OCI-LY7 (cell line): ENCODE measurements around the gene PRDX1. TPM values are rescaled to one million over a fixed set of nuclear protein-coding genes. Genes with fewer than 3 reads are reported as not detected.

ENCODE experiments used
- BruUV-seq: library from RNA; stranded (reverse); fragments of 400-500 nt; replicated peaks from 2 replicates; lab custom pipeline; 2021; lab: Mats Ljungman, UMichigan
- CTCF ChIA-PET: fragments of 300-600 bp; sonication (Branson Sonifier 250); formaldehyde crosslinking; loops from one replicate; lab custom pipeline; 2022; ENCODE audit warnings: antibody characterized with exemption; ENCODE audit not compliant: unreplicated experiment; lab: Charles Lee
- POLR2A ChIA-PET: fragments of 300-600 bp; sonication (Branson Sonifier 250); formaldehyde crosslinking; loops from one replicate; lab custom pipeline; 2022; ENCODE audit warnings: antibody characterized with exemption; lab: Charles Lee
- DNase-seq: peaks from one replicate; pipeline ENCODE4 v3.0.0-alpha.2; 2015; ENCODE audit warnings: low spot score
- H2AFZ ChIP-seq: fragments of 200-600 bp; sonication (generic), shearing (Covaris generic); 2 replicates; pipeline ENCODE4 v1.6.1; 2014; ENCODE audit warnings: mild to moderate bottlenecking, antibody characterized with exemption, low read length, moderate library complexity
- H3K27ac ChIP-seq: fragments of 200-600 bp; sonication (generic); 2 replicates; pipeline ENCODE4 v1.5.1; 2014; ENCODE audit warnings: mixed run types, low read depth, mild to moderate bottlenecking, moderate library complexity, low read length, inconsistent platforms; ENCODE audit not compliant: poor library complexity, severe bottlenecking
- H3K36me3 ChIP-seq: fragments of 200-600 bp; sonication (generic); 2 replicates; pipeline ENCODE4 v1.6.1; 2014; ENCODE audit warnings: mild to moderate bottlenecking, antibody characterized with exemption, low read length, moderate library complexity, mixed read lengths; ENCODE audit not compliant: insufficient read depth
- H3K4me1 ChIP-seq: fragments of 200-600 bp; sonication (generic); 2 replicates; pipeline ENCODE4 v1.5.1; 2014; ENCODE audit warnings: mild to moderate bottlenecking, low read length; ENCODE audit not compliant: insufficient read depth, poor library complexity, severe bottlenecking
- H3K4me2 ChIP-seq: fragments of 200-600 bp; sonication (generic); 2 replicates; pipeline ENCODE4 v1.6.1; 2014; ENCODE audit warnings: mild to moderate bottlenecking, low read length
- H3K4me3 ChIP-seq: fragments of 200-600 bp; sonication (generic); 2 replicates; pipeline ENCODE4 v1.5.1; 2014; ENCODE audit warnings: mild to moderate bottlenecking, low read depth, low read length; ENCODE audit not compliant: poor library complexity, severe bottlenecking
- H3K79me2 ChIP-seq: fragments of 200-600 bp; sonication (generic); 2 replicates; pipeline ENCODE4 v1.6.1; 2016; ENCODE audit warnings: low read depth, mild to moderate bottlenecking, low read length, moderate library complexity, mixed read lengths; ENCODE audit not compliant: insufficient read depth
- H3K9me2 ChIP-seq: fragments of 200-600 bp; sonication (generic); 2 replicates; pipeline ENCODE4 v1.6.1; 2016; ENCODE audit warnings: mild to moderate bottlenecking, low read length, mixed read lengths; ENCODE audit not compliant: insufficient read depth
- H3K9me3 ChIP-seq: fragments of 200-600 bp; sonication (generic); 2 replicates; pipeline ENCODE4 v1.6.1; 2014; ENCODE audit warnings: mild to moderate bottlenecking, mixed run types, low read length, mixed read lengths
- H4K20me1 ChIP-seq: fragments of 200-600 bp; sonication (generic); 2 replicates; pipeline ENCODE4 v1.6.1; 2014; ENCODE audit warnings: mild to moderate bottlenecking, antibody characterized with exemption, low read length, moderate library complexity, mixed read lengths; ENCODE audit not compliant: insufficient read depth
- CTCF ChIP-seq: fragments of 200-600 bp; sonication (generic); conservative IDR thresholded peaks from 2 replicates; pipeline ENCODE4 v1.5.1; 2014; ENCODE audit warnings: mild to moderate bottlenecking, antibody characterized with exemption, low read length, moderate library complexity, mixed read lengths
- EZH2phosphoT487 ChIP-seq: fragments of 200-600 bp; sonication (generic); IDR thresholded peaks from 2 replicates; pipeline ENCODE4 v1.6.1; 2018; ENCODE audit warnings: low read depth, borderline replicate concordance, mild to moderate bottlenecking, mixed run types, antibody characterized with exemption, low read length, moderate library complexity, mixed read lengths
- intact Hi-C: fragments of 100-400 bp; cut with micrococcal nuclease; formaldehyde crosslinking; loops from one replicate; pipeline ENCODE4 v1.10.0; 2022; ENCODE audit not compliant: unreplicated experiment
- total RNA-seq, 2 experiments: library from RNA; depleted of rRNA in 1 of 2; stranded (reverse); fragments of >200 nt in 1 of 2; shearing (Covaris generic) in 1 of 2; gene quantifications; 2 replicates each; pipeline ENCODE4 v1.2.3, GENCODE V29; 2014 to 2022

PRDX1 gene
- total RNA-seq, 2 experiments from 2014 or later: 814 to 851 TPM

GRCh38 chr1:45485949-45486348 is 35.7 kb downstream of the PRDX1 start:
- Histone ChIP-seq H3K79me2 (no peaks in the 10 kb centered on the region), H2AFZ (no peak overlapping the region), H4K20me1 (no peaks in the 10 kb centered on the region), H3K4me3 (no peak overlapping the region), H3K27ac (no peak overlapping the region), H3K9me2 (no peaks in the 10 kb centered on the region), H3K4me1 (peaks cover 17% of the 10 kb centered on the region), H3K4me2 (no peak overlapping the region), H3K9me3 (no peaks in the 10 kb centered on the region), H3K36me3 (no peaks in the 10 kb centered on the region)
- CTCF ChIA-PET: no interaction called here
- BruUV-seq: no TSS peak
- intact Hi-C loops: no loop called here
- POLR2A ChIA-PET: interaction anchor here (0.7 kb wide), 1 partner anchor 165 kb away, joined by 3 read pairs; no protein-coding TSS in a partner anchor
- DNase-seq: no peak
- no peak for TF ChIP-seq EZH2phosphoT487
- no peak for TF ChIP-seq CTCF

- ChIA-PET POLR2A (interaction anchor here (0.6 to 0.7 kb wide), 2 partner anchors 11 to 85 kb away, joined by 3 to 6 read pairs; no protein-coding TSS in a partner anchor), CTCF (no interaction called here)
- Histone ChIP-seq H3K79me2 (no peaks in the 10 kb centered on the region), H3K4me2 (no peak overlapping the region), H3K4me1 (peaks cover 4% of the 10 kb centered on the region), H3K4me3 (no peak overlapping the region), H3K9me3 (no peaks in the 10 kb centered on the region), H3K9me2 (no peaks in the 10 kb centered on the region), H4K20me1 (no peaks in the 10 kb centered on the region), H3K27ac (no peak overlapping the region), H2AFZ (no peak overlapping the region), H3K36me3 (no peaks in the 10 kb centered on the region)
- intact Hi-C loops: no loop called here
- TF ChIP-seq EZH2phosphoT487: no peak
- no peak for TF ChIP-seq CTCF
- no peak for DNase-seq
- no TSS peak for BruUV-seq
Observed at GRCh38 chr1:45479039-45479748, 42.5 kb downstream of the PRDX1 start.

GRCh38 chr1:45478121-45478814 is 43.4 kb downstream of the PRDX1 start:
- H3K4me3 ChIP-seq: no peak overlapping the region
- no TSS peak for BruUV-seq
- no peaks in the 10 kb centered on the region for H3K79me2 ChIP-seq
- intact Hi-C loops: no loop called here
- no peaks in the 10 kb centered on the region for H4K20me1 ChIP-seq
- H3K4me1 ChIP-seq: peaks cover 4% of the 10 kb centered on the region
- no peaks in the 10 kb centered on the region for H3K9me3 ChIP-seq
- ChIA-PET POLR2A (interaction anchor here (0.6 to 0.7 kb wide), 2 partner anchors 17 to 84 kb away, joined by 3 to 4 read pairs; no protein-coding TSS in a partner anchor), CTCF (no interaction called here)
- no peak for DNase-seq
- H3K9me2 ChIP-seq: no peaks in the 10 kb centered on the region
- no peaks in the 10 kb centered on the region for H3K36me3 ChIP-seq
- H3K27ac ChIP-seq: no peak overlapping the region
- no peak overlapping the region for H3K4me2 ChIP-seq
- TF ChIP-seq CTCF (no peak), EZH2phosphoT487 (no peak)
- H2AFZ ChIP-seq: no peak overlapping the region
